HG03039 (cell line): Measurements from ENCODE around the gene ATP23.

Experiments
- ATAC-seq: cut with Tn5 transposase; IDR thresholded peaks from one replicate; pipeline ENCODE4 v1.9.1; 2021; ENCODE audit warnings: mild to moderate bottlenecking, moderate library complexity; ENCODE audit not compliant: unreplicated experiment

Gene ATP23

DNA sequence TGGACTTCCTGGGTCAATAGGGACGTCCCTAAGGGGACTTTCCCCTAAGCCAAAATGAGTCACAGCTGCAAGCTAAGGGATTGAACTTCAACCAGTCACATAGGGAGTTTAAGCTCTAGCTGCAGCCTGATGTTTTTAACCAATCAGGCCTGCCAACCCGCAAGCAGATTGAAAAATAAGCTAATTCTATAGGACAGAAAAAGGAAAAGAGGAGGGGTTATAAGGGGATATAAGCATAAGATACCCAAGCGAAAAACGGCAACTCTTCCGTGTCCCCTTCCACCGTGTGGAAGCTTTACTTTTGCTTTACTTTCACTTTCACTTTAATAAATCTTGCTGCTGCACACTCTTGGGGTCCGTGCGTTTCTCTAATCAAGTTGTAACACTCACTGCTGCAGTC is 24.4 kb downstream of the ATP23 start:
- no peak for ATAC-seq

DNA sequence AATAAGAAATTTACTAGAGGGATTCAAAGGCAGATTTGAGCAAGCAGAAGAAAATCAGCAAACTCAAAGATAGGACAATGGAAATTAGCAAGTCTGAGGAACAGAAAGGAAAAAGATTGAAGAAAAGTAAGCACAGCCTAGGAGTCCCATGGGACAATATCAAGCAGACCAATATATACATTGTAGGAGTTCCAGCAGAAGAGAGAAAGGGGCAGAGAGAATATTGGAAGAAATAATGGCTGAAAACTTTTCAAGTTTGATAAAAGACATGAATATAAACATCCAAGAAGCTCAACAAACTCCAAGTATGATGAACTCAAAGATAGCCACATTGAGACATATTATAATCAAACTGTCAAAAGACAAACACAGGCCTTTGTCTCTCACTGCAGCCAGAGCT is 25.2 kb downstream of the ATP23 start:
- no peak for ATAC-seq

GRCh38 chr12:57983146-57983857 is 41.9 kb downstream of the ATP23 start:
- ATAC-seq, result no peak

DNA sequence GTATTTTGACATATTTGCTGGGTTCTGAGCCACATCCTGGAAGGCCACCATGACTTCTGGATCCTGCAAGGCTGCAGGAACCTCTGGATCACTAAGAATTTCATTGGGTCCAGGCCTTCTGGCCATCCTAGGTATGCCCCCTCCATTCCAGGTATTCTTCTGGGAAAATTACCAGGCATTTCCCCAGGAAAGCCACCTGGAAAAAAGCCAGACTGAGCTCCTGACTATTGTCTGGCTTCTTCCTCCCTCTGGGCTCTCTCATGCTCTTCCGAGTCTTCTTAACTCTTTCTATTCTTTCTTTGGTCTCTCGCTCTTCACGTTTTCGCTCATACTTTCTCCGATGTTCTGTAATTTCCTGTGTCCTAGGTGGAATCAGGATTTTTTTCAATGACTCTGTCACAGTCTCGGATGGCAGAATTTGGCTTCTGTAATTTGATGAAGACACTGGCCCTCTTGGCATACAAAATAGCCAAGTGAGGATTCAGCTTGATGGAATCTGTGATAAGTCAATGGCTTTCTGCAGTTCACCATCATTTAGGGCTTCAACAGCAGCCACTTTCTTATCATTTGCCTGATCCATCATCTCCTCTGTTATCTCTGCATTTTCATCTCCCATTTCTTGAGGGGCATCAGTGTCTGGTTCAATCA is 42.6 kb downstream of the ATP23 start:
- ATAC-seq, result no peak

- no peak for ATAC-seq
Measured at GRCh38 chr12:57984629-57985151, 43.3 kb downstream of the ATP23 start.

GRCh38 chr12:57985685-57986084 is 44.3 kb downstream of the ATP23 start:
- no peak for ATAC-seq

GRCh38 chr12:57989838-57990237 is 48.5 kb downstream of the ATP23 start:
- ATAC-seq, result no peak

DNA sequence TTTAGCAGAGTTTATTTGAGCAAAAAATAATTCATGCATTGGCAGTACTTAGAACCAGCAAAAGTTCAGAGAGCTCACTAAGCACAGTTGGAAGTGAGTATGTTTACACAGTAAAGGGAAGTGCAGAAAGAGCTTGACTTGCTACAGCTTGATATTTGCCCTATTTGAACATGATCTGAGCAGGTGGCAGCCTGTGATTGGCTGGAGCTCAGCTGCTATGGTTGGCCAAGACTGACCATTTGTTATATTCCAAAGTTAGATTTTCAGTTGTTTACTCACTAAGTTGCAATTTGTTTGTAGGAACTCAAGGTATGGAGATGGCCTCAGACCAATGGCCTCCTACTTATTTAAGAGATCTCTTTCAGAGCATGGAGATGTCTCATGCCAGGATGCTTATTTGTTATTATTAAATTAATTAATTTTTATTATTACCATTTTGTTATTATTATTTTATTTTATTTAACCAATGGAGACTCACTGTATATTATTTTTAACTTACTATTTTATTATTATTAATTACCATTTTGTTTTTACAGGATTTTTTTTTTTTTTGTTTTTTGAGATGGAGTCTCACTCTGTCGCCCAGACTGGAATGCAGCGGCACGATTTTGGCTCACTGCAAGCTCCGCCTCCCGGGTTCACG is 49.0 kb downstream of the ATP23 start:
- ATAC-seq, result no peak

- ATAC-seq, result no peak
Measured at GRCh38 chr12:57992001-57992400, 50.6 kb downstream of the ATP23 start.

GRCh38 chr12:57993030-57993429 is 51.7 kb downstream of the ATP23 start:
- ATAC-seq, result no peak

DNA sequence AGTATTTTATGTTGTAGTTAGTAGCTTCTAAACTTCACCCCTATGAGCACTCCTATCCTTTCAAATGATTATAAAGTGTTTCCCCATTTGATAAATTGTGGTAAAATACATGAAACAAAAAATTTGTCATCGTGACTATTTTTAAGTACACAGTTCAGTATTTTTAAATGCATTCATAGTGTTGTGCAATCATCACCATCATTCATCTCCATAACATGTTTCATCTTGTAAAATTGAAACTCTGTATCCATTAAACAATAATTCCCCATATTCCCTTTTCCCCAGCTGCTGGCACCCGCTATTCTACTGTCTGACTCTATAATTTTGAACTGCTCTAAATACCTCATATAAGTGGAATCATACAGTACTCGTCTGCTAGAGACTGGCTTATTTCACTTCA is 52.5 kb downstream of the ATP23 start:
- ATAC-seq, result no peak

GRCh38 chr12:57996520-57996919 is 55.2 kb downstream of the ATP23 start:
- ATAC-seq, result no peak

DNA sequence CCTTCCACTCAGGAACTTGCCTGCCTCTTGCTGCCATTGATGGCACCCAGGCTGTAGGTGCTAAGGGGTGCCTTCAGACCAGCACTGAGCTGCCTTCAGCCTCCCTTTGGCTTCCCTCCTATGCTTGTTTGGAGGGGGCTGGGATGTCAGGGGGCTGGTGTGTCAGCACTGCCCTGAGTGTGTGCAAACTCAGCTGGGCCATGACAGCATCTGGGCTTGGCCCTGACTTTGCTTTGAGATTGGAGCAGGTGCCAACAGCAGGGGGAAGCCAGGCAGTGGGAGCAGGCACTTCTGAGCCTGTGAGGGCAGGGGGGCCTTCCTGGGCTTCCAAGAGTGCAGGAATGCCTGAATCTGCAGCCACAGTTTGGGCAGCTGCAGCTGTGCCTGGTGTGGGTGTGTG is 56.9 kb downstream of the ATP23 start:
- no peak for ATAC-seq

- ATAC-seq, result no peak
Measured at GRCh38 chr12:58000499-58000898, 59.1 kb downstream of the ATP23 start.

GRCh38 chr12:58007875-58008274 is 66.5 kb downstream of the ATP23 start:
- no peak for ATAC-seq

DNA sequence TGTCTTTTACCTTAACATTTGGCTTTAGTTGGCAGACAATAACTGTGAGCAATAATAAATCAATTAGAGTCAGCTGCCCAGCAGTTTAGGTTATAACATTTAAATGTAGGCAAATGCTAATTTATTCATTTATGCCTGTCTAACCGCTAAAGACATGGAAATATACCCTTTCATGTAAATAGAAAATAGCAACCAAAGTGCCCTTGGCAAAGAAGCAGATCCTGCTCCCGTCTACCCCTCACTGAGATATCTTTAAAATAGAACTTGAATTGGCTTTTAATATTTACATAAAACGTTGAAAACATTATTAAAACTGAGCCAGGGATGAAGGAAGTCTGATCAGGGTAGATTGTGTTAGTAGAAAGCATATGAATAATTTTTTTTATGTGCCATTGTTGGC is 67.3 kb downstream of the ATP23 start:
- no peak for ATAC-seq
